Natural killer cell (primary cell): ENCODE measurements around the gene TMC2. TPM values are rescaled to one million over a fixed set of nuclear protein-coding genes. Genes with fewer than 3 reads are reported as not detected.

Experiments used
- ATAC-seq, 3 donors: fragments of 150-1000 bp in 2 of 3; fragments of 200-7000 bp in 1 of 3; cut with Tn5 transposase; 1 replicate in 1 of 3; 2 replicates in 2 of 3; pipeline ENCODE4 v1.10.0; 2021; ENCODE audit warnings: mild to moderate bottlenecking in 2 of 3, moderate library complexity in 2 of 3
- DNase-seq, 2 donors: peaks; one replicate each; pipeline versions ENCODE4 v3.0.0 to v3.0.0-alpha.2; 2013 to 2021; ENCODE audit warnings: mixed read lengths in 1 of 2
- H3K27ac ChIP-seq: one replicate; pipeline ENCODE4 v1.5.1; 2013; ENCODE audit warnings: mild to moderate bottlenecking, low read length
- H3K27me3 ChIP-seq: one replicate; pipeline ENCODE4 v1.6.1; 2013; ENCODE audit warnings: low read length; ENCODE audit not compliant: control insufficient read depth, insufficient read depth
- H3K36me3 ChIP-seq: one replicate; pipeline ENCODE4 v1.6.1; 2013; ENCODE audit warnings: low read length; ENCODE audit not compliant: control insufficient read depth, insufficient read depth
- H3K4me1 ChIP-seq: one replicate; pipeline ENCODE4 v1.6.1; 2013; ENCODE audit warnings: low read length; ENCODE audit not compliant: control insufficient read depth, insufficient read depth
- H3K4me3 ChIP-seq: one replicate; pipeline ENCODE4 v1.5.1; 2013; ENCODE audit warnings: low read length
- H3K9me3 ChIP-seq: one replicate; pipeline ENCODE4 v1.6.1; 2013; ENCODE audit warnings: low read length; ENCODE audit not compliant: control insufficient read depth, insufficient read depth
- H3K27ac Mint-ChIP-seq, 2 donors: one replicate each; pipeline ENCODE4 v1.8.0; 2022; ENCODE audit warnings: mild to moderate bottlenecking in 2 of 2, mixed read lengths in 2 of 2, moderate library complexity in 1 of 2
- H3K27me3 Mint-ChIP-seq, 2 donors: one replicate each; pipeline ENCODE4 v1.8.0; 2022; ENCODE audit warnings: low read depth in 2 of 2, mixed read lengths in 2 of 2
- H3K36me3 Mint-ChIP-seq: one replicate; pipeline ENCODE4 v1.8.0; 2022; ENCODE audit warnings: mixed read lengths
- H3K4me1 Mint-ChIP-seq, 2 donors: one replicate each; pipeline ENCODE4 v1.8.0; 2022; ENCODE audit warnings: mixed read lengths in 2 of 2
- H3K4me3 Mint-ChIP-seq: one replicate; pipeline ENCODE4 v1.8.0; 2022; ENCODE audit warnings: mild to moderate bottlenecking, moderate library complexity, mixed read lengths
- H3K9me3 Mint-ChIP-seq, 2 donors: one replicate each; pipeline ENCODE4 v1.8.0; 2022; ENCODE audit warnings: mixed read lengths in 2 of 2
- WGBS: methylation state at CpG from one replicate; pipeline ENCODE4 v1.1.7; 2013; ENCODE audit warnings: missing lambda C conversion rate; ENCODE audit not compliant: insufficient coverage; 5-methylcytosine and 5-hydroxymethylcytosine counted together
- intact Hi-C: fragments of 100-400 bp; cut with micrococcal nuclease; formaldehyde crosslinking; loops from one replicate; pipeline ENCODE4 v1.14.2; 2022
- total RNA-seq, 4 donors: library from RNA; stranded (reverse); fragments of 120-200 nt in 1 of 4; gene quantifications; one replicate each; pipeline versions ENCODE4 v1.2.3 to v1.2.4, GENCODE V29; 2013 to 2022
- TF ChIP-seq, protein P1 (sequence below): fragments of 200-600 bp; IDR thresholded peaks from one replicate; pipeline ENCODE4 v1.8.0; 2022; ENCODE audit warnings: antibody characterized with exemption

TMC2 gene
- total RNA-seq, 3 donors from 2014 or later (not counting 1 experiment from before 2014, with no cell fraction given): 0.94 to 1.3 TPM; not detected in 1

DNA sequence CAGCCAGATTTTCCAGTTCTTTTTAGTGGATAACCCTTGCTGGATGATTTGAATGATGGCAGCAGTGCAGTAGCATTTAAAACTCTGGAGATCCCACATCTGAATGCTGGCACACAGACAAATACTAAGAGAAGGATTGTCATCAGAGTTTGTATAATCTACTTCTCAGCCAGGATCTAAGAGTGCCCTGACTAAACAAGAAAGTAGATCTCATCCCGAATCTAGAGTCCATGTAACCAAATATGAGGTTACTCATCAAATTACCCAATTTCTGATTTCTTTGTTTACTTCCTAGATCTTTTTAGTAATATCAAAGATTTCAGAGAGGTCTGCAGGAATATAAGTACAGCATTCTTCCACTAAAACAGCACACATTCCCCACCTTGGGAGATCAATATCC lies 7.8 kb downstream of the TMC2 start:
- Histone ChIP-seq H3K4me1 (no peaks in the 10 kb centered on the region), H3K4me3 (no peak overlapping the region), H3K27ac (no peak overlapping the region), H3K9me3 (no peaks in the 10 kb centered on the region), H3K27me3 (peaks cover 7% of the 10 kb centered on the region), H3K36me3 (no peaks in the 10 kb centered on the region)
- no peak overlapping the region for H3K4me3 Mint-ChIP-seq
- no peak for ATAC-seq
- H3K4me1 Mint-ChIP-seq: no peaks in the 10 kb centered on the region
- no peak for DNase-seq
- WGBS: 92% methylated on average over 1 of the region's 1 CpG
- TF ChIP-seq, protein P1, sequence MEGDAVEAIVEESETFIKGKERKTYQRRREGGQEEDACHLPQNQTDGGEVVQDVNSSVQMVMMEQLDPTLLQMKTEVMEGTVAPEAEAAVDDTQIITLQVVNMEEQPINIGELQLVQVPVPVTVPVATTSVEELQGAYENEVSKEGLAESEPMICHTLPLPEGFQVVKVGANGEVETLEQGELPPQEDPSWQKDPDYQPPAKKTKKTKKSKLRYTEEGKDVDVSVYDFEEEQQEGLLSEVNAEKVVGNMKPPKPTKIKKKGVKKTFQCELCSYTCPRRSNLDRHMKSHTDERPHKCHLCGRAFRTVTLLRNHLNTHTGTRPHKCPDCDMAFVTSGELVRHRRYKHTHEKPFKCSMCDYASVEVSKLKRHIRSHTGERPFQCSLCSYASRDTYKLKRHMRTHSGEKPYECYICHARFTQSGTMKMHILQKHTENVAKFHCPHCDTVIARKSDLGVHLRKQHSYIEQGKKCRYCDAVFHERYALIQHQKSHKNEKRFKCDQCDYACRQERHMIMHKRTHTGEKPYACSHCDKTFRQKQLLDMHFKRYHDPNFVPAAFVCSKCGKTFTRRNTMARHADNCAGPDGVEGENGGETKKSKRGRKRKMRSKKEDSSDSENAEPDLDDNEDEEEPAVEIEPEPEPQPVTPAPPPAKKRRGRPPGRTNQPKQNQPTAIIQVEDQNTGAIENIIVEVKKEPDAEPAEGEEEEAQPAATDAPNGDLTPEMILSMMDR: no peak
- H3K27me3 Mint-ChIP-seq: peaks cover 18 to 41% of the 10 kb centered on the region in 2 donors
- no peaks in the 10 kb centered on the region for H3K36me3 Mint-ChIP-seq
- H3K27ac Mint-ChIP-seq: no peak overlapping the region
- intact Hi-C loops: no loop called here
- no peaks in the 10 kb centered on the region for H3K9me3 Mint-ChIP-seq

DNA sequence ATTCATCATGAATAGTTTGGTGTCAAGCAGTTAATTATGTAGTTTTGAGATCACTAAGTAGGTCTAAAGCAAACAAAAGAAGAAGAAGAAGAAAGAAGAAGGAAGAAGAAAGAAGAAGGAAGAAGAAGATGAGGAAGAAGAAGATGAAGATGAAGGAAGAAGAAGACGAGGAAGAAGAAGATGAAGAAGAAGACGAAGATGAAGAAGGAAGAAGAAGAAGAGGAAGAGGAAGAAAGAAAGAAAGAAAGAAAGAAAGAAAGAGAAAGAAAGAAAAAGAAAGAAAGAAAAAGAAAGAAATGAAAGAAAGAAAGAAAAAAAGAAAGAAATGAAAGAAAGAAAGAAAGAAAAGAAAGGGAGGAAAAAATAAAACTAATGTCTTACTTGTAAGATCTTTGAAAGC lies 9.2 kb downstream of the TMC2 start:
- Mint-ChIP-seq H3K27me3 (peaks cover 22 to 38% of the 10 kb centered on the region in 2 donors), H3K27ac (no peak overlapping the region), H3K9me3 (no peaks in the 10 kb centered on the region), H3K4me3 (no peak overlapping the region), H3K36me3 (no peaks in the 10 kb centered on the region), H3K4me1 (no peaks in the 10 kb centered on the region)
- Histone ChIP-seq H3K4me1 (no peaks in the 10 kb centered on the region), H3K4me3 (no peak overlapping the region), H3K27ac (no peak overlapping the region), H3K9me3 (no peaks in the 10 kb centered on the region), H3K36me3 (no peaks in the 10 kb centered on the region), H3K27me3 (peaks cover 9% of the 10 kb centered on the region)
- no peak for DNase-seq
- WGBS: 86% methylated on average over 2 of the region's 2 CpGs
- TF ChIP-seq, protein P1: no peak
- no peak for ATAC-seq
- intact Hi-C loops: no loop called here

DNA sequence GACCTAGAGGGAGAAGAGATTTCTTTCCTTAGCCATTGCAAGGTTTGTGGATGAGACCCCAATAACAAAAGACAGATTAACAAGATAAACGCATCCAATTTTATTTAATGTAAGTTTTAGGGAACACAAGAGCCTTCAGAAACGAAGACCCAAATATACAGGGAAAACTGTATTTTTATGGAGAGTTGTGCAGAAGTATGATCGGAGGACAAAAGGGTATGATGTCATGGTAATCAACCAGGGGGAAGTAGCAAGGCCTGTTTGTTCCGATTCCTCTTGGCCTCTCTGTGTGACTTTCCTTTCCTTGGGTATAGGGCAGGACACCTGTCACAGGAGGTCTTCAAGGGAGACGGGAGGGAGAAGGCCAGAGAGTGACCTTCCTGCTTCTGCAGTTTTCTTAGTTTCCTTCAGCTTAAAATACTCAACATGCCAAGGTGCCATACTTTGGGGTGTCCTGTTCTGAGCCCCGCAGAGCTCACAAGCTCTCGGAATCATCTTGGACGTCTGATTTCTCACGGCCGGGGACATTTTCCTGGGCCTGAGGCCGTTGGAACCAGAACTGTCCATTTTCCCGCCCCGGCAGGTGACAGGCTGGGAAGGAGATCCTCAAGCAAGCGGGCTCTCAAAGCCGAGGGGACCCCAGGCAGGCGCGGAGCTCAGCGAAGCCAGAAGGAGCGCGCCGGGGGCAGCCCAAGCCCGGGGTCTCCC lies 21.7 kb downstream of the TMC2 start:
- H3K27ac Mint-ChIP-seq: no peak overlapping the region
- Histone ChIP-seq H3K27ac (no peak overlapping the region), H3K9me3 (no peaks in the 10 kb centered on the region), H3K4me3 (no peak overlapping the region), H3K4me1 (peaks cover 12% of the 10 kb centered on the region), H3K36me3 (no peaks in the 10 kb centered on the region), H3K27me3 (peaks cover 27% of the 10 kb centered on the region)
- H3K4me3 Mint-ChIP-seq: peak overlapping the region; percentile 21
- H3K4me1 Mint-ChIP-seq: peaks cover 0 to 8% of the 10 kb centered on the region in 2 donors
- H3K27me3 Mint-ChIP-seq: peaks cover 45 to 46% of the 10 kb centered on the region in 2 donors
- TF ChIP-seq, protein P1: no peak
- H3K36me3 Mint-ChIP-seq: no peaks in the 10 kb centered on the region
- intact Hi-C loops: no loop called here
- ATAC-seq: no peak
- no peak for DNase-seq
- 27% methylated on average over 21 of the region's 22 CpGs for WGBS
- H3K9me3 Mint-ChIP-seq: no peaks in the 10 kb centered on the region
